Mammary epithelial cell (primary cell): ENCODE measurements around the gene PTGER3.
"Not testable (repeated sequence)": the region's sequence is repeated elsewhere in the genome, so short reads cannot be mapped to it uniquely, and the experiment has no call there.

Experiments used
- EZH2 ChIP-seq: IDR thresholded peaks from 2 replicates; pipeline ENCODE4 v1.6.1; 2012; ENCODE audit warnings: low read length, inconsistent platforms, borderline replicate concordance
- TF ChIP-seq, protein P1 (sequence below), 2 donors: IDR thresholded peaks in 1 of 2; conservative IDR thresholded peaks in 1 of 2; 2 replicates each; pipeline ENCODE4 v1.5.1; 2011 to 2012; ENCODE audit warnings: inconsistent platforms in 2 of 2, low read length in 2 of 2, mild to moderate bottlenecking in 2 of 2, control low read depth in 1 of 2, low read depth in 1 of 2; ENCODE audit not compliant: insufficient read depth in 1 of 2; ENCODE audit errors: extremely low read depth in 1 of 2

DNA sequence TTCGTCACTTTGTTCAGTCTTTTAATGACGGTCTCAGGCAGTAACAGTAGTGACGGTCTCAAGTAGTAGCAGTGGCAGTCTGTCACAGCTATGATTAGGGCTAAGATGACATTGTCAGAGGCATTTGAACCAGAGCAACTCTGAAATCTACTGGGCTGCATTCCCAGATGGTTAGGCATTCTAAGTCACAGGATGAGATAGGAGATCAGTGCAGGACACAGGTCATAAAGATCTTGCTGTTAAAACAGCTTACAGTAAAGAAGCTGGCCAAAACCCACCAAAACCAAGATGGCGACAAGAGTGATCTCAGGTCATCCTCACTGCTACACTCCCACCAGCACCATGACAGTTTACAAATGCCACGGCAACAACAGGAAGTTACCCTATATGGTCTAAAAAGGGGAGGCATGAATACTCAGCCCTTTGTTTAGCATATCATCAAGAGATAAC is 61.8 kb downstream of the PTGER3 start:
- TF ChIP-seq, protein P1, sequence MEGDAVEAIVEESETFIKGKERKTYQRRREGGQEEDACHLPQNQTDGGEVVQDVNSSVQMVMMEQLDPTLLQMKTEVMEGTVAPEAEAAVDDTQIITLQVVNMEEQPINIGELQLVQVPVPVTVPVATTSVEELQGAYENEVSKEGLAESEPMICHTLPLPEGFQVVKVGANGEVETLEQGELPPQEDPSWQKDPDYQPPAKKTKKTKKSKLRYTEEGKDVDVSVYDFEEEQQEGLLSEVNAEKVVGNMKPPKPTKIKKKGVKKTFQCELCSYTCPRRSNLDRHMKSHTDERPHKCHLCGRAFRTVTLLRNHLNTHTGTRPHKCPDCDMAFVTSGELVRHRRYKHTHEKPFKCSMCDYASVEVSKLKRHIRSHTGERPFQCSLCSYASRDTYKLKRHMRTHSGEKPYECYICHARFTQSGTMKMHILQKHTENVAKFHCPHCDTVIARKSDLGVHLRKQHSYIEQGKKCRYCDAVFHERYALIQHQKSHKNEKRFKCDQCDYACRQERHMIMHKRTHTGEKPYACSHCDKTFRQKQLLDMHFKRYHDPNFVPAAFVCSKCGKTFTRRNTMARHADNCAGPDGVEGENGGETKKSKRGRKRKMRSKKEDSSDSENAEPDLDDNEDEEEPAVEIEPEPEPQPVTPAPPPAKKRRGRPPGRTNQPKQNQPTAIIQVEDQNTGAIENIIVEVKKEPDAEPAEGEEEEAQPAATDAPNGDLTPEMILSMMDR (conservative IDR thresholded peaks at IDR 0.05 in 1 of 2, IDR thresholded peaks at IDR 0.05 in 1 of 2; ENCODE audit: extremely low read depth in 1 of 2, insufficient read depth in 1 of 2, low read depth in 1 of 2, low read length in 2 of 2), result not testable (repeated sequence)
- not testable (repeated sequence) for TF ChIP-seq EZH2
